Neural progenitor cell (in vitro differentiated cells): ENCODE measurements around the gene HDAC4.
A peak's percentile ranks its signal among the peaks of the same experiment; 100 is the strongest.

ENCODE experiments used
- EZH2 ChIP-seq: fragments of 200-600 bp; sonication (generic); IDR thresholded peaks from 2 replicates; pipeline ENCODE4 v1.6.1; 2017; ENCODE audit warnings: antibody characterized with exemption, mild to moderate bottlenecking, moderate library complexity
- TF ChIP-seq, protein P1 (sequence below): fragments of 200-600 bp; sonication (generic); IDR thresholded peaks from 2 replicates; pipeline ENCODE4 v1.5.1; 2017; ENCODE audit warnings: antibody characterized with exemption, mild to moderate bottlenecking

DNA sequence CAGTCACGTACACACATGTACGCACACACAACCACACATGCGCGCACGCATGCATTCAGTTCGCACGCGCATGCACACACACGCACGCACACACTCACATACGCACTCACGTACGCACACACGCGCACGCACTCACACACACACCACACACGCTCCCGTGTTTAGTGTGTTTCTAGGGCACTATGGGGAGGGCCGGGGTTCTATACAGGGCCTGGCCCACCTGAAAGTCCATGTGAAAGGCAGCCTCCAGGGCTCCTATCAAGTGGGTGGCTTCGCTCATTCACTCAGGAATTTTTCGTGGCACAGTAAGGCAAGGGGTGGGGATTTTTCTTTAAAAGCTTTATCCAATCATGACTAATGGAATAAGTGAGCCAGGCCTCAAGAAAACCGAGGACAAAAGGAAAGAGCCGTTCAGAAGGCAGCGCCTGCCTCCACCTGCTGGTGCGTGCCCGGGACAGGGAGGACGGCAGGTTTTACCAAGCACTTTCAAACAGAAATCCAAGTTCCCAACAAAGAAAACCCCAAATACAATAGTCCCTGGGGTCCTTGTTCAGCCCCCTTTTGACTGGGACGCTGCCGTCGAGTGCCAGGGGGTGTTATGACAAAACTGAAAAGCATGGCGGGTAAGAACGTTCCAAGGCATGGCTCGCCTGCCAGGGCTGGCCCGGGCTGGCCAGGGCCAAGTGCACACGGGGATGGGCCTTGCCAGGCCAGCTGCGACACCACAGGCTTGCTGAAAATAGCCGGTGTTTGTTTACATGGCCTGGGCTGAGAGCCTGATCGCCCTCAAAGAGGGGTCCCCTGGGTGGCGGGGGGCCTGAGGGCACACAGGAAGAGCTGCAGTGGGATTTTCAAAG, 110.0 kb downstream of the HDAC4 start:
- TF ChIP-seq, protein P1, sequence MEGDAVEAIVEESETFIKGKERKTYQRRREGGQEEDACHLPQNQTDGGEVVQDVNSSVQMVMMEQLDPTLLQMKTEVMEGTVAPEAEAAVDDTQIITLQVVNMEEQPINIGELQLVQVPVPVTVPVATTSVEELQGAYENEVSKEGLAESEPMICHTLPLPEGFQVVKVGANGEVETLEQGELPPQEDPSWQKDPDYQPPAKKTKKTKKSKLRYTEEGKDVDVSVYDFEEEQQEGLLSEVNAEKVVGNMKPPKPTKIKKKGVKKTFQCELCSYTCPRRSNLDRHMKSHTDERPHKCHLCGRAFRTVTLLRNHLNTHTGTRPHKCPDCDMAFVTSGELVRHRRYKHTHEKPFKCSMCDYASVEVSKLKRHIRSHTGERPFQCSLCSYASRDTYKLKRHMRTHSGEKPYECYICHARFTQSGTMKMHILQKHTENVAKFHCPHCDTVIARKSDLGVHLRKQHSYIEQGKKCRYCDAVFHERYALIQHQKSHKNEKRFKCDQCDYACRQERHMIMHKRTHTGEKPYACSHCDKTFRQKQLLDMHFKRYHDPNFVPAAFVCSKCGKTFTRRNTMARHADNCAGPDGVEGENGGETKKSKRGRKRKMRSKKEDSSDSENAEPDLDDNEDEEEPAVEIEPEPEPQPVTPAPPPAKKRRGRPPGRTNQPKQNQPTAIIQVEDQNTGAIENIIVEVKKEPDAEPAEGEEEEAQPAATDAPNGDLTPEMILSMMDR, result peak; percentile 28
- TF ChIP-seq EZH2, result no peak
